HCT116 (cell line): Measurements from ENCODE around the gene HMCES. TPM values are rescaled to one million over a fixed set of nuclear protein-coding genes. Genes with fewer than 3 reads are reported as not detected.

Experiments
- ATAC-seq: fragments of 200-7000 bp; cut with Tn5 transposase; 2 replicates; pipeline ENCODE4 v1.9.1; 2020; ENCODE audit warnings: mild to moderate bottlenecking, moderate library complexity
- BruUV-seq: library from RNA; stranded (reverse); fragments of 400-500 nt; replicated peaks from 2 replicates; lab custom pipeline; 2021; lab: Mats Ljungman, UMichigan
- CTCF ChIA-PET: fragments of 300-600 bp; sonication (Branson Sonifier 250); formaldehyde crosslinking; loops from one replicate; lab custom pipeline; 2021; ENCODE audit warnings: antibody characterized with exemption; lab: Charles Lee
- POLR2A ChIA-PET: fragments of 300-600, 350-600 bp; sonication (Branson Sonifier 250); formaldehyde crosslinking; loops from one replicate; lab custom pipeline; 2021; ENCODE audit warnings: antibody characterized with exemption; lab: Charles Lee
- RAD21 ChIA-PET, 2 experiments: fragments of 300-600 bp; sonication (Branson Sonifier 250); formaldehyde crosslinking; loops; one replicate each; lab custom pipeline; 2023; ENCODE audit warnings: low total read pairs in 2 of 2; ENCODE audit not compliant: uncharacterized antibody in 2 of 2, unreplicated experiment in 2 of 2, low non-redundant PET in 1 of 2; lab: Charles Lee
- DNase-seq: peaks from one replicate; pipeline ENCODE4 v3.0.0-alpha.2; 2010; ENCODE audit warnings: low read depth, low spot score
- H2AFZ ChIP-seq: fragments of 200-600 bp; shearing (Covaris generic), sonication (generic); 2 replicates; pipeline ENCODE4 v1.6.1; 2017; ENCODE audit warnings: low read depth, mixed run types, mixed read lengths, antibody characterized with exemption, low read length; ENCODE audit not compliant: poor library complexity, severe bottlenecking
- H3K27ac ChIP-seq: 2 replicates; pipeline ENCODE4 v1.5.1; 2012; ENCODE audit warnings: low read depth, low read length
- H3K27me3 ChIP-seq: fragments of 200-600 bp; sonication (generic); 2 replicates; pipeline ENCODE4 v1.6.1; 2016; ENCODE audit warnings: mixed run types, low read length, mixed read lengths; ENCODE audit not compliant: insufficient read depth
- H3K36me3 ChIP-seq, 2 experiments: fragments of 200-500 bp in 1 of 2; fragments of 200-600 bp in 1 of 2; sonication (Bioruptor generic) in 1 of 2; sonication (generic) in 1 of 2; 2 replicates each; pipeline versions ENCODE4 v1.5.1 to v1.6.1; 2014 to 2016; ENCODE audit warnings: low read length in 2 of 2, inconsistent platforms in 1 of 2, mixed read lengths in 1 of 2, mixed run types in 1 of 2; ENCODE audit not compliant: insufficient read depth in 2 of 2, control insufficient read depth in 1 of 2
- H3K4me1 ChIP-seq, 2 experiments: fragments of 200-600 bp in 1 of 2; sonication (generic) in 1 of 2; 2 replicates each; pipeline versions ENCODE4 v1.5.1 to v1.6.1; 2012 to 2017; ENCODE audit warnings: low read length in 2 of 2, inconsistent platforms in 1 of 2, mild to moderate bottlenecking in 1 of 2, mixed read lengths in 1 of 2, mixed run types in 1 of 2, moderate library complexity in 1 of 2; ENCODE audit not compliant: insufficient read depth in 2 of 2, control insufficient read depth in 1 of 2
- H3K4me2 ChIP-seq: fragments of 200-600 bp; sonication (generic); 2 replicates; pipeline ENCODE4 v1.6.1; 2017; ENCODE audit warnings: mixed run types, low read length, mixed read lengths
- H3K4me3 ChIP-seq, 2 experiments: fragments of 200-600 bp in 1 of 2; sonication (generic) in 1 of 2; replicated peaks in 1 of 2; 2 replicates each; pipeline ENCODE4 v1.5.1; 2011 to 2016; ENCODE audit warnings: low read length in 2 of 2, control low read depth in 1 of 2, low read depth in 1 of 2, mild to moderate bottlenecking in 1 of 2, mixed read lengths in 1 of 2, mixed run types in 1 of 2
- H3K79me2 ChIP-seq: fragments of 200-600 bp; sonication (generic); 2 replicates; pipeline ENCODE4 v1.6.1; 2017; ENCODE audit warnings: mild to moderate bottlenecking, mixed run types, low read length, moderate library complexity, mixed read lengths; ENCODE audit not compliant: insufficient read depth
- H3K9ac ChIP-seq: fragments of 200-600 bp; sonication (generic); 2 replicates; pipeline ENCODE4 v1.6.1; 2016; ENCODE audit warnings: low read length, mixed read lengths
- H3K9me2 ChIP-seq: fragments of 200-600 bp; sonication (generic), shearing (Covaris generic); 2 replicates; pipeline ENCODE4 v1.6.1; 2017; ENCODE audit warnings: mixed run types, mild to moderate bottlenecking, moderate library complexity; ENCODE audit not compliant: insufficient read depth
- H3K9me3 ChIP-seq, 2 experiments: fragments of 200-500 bp in 1 of 2; fragments of 200-600 bp in 1 of 2; sonication (Bioruptor generic) in 1 of 2; sonication (generic) in 1 of 2; 2 replicates each; pipeline ENCODE4 v1.6.1; 2014 to 2017; ENCODE audit warnings: low read length in 2 of 2, mixed read lengths in 2 of 2, inconsistent platforms in 1 of 2, low read depth in 1 of 2, mild to moderate bottlenecking in 1 of 2, mixed run types in 1 of 2, moderate library complexity in 1 of 2; ENCODE audit not compliant: control insufficient read depth in 1 of 2, insufficient read depth in 1 of 2
- H4K20me1 ChIP-seq: fragments of 200-600 bp; sonication (generic), shearing (Covaris generic); 2 replicates; pipeline ENCODE4 v1.6.1; 2017; ENCODE audit warnings: mixed run types, mild to moderate bottlenecking, moderate library complexity; ENCODE audit not compliant: insufficient read depth
- CBX3 ChIP-seq: IDR thresholded peaks from 2 replicates; pipeline ENCODE4 v1.6.1; 2012; ENCODE audit warnings: low read depth
- EGR1 ChIP-seq: IDR thresholded peaks from 2 replicates; pipeline ENCODE4 v1.6.1; 2012; ENCODE audit warnings: low read depth
- ELF1 ChIP-seq: IDR thresholded peaks from 2 replicates; pipeline ENCODE4 v1.6.1; 2012; ENCODE audit warnings: low read depth, borderline replicate concordance
- EZH2 ChIP-seq: fragments of 200-600 bp; sonication (generic); IDR thresholded peaks from 2 replicates; pipeline ENCODE4 v1.6.1; 2017; ENCODE audit warnings: antibody characterized with exemption, mixed run types
- FOSL1 ChIP-seq: IDR thresholded peaks from 2 replicates; pipeline ENCODE4 v1.6.1; 2012; ENCODE audit warnings: low read depth
- JUND ChIP-seq: IDR thresholded peaks from 2 replicates; pipeline ENCODE4 v1.6.1; 2012
- POLR2A ChIP-seq: IDR thresholded peaks from 2 replicates; pipeline ENCODE4 v1.7.0; 2011; ENCODE audit warnings: borderline replicate concordance; ENCODE audit not compliant: insufficient read depth, insufficient read length; ENCODE audit errors: extremely low read depth
- POLR2AphosphoS5 ChIP-seq: IDR thresholded peaks from 2 replicates; pipeline ENCODE4 v1.6.1; 2011; ENCODE audit warnings: mild to moderate bottlenecking, low read depth, low read length, moderate library complexity
- RAD21 ChIP-seq: IDR thresholded peaks from 2 replicates; pipeline ENCODE4 v1.6.1; 2012; ENCODE audit warnings: low read depth, mild to moderate bottlenecking
- SIN3A ChIP-seq: IDR thresholded peaks from 2 replicates; pipeline ENCODE4 v1.6.1; 2012; ENCODE audit warnings: low read depth
- SP1 ChIP-seq: IDR thresholded peaks from 2 replicates; pipeline ENCODE4 v1.6.1; 2012; ENCODE audit warnings: low read depth
- YY1 ChIP-seq: IDR thresholded peaks from 2 replicates; pipeline ENCODE4 v1.6.1; 2011; ENCODE audit warnings: low read length, low read depth, moderate library complexity, mild to moderate bottlenecking; ENCODE audit not compliant: insufficient replicate concordance; ENCODE audit errors: extremely low read depth
- ZFX ChIP-seq: fragments of 450-650 bp; IDR thresholded peaks from 2 replicates; pipeline ENCODE4 v1.6.1; 2017
- ZNF274 ChIP-seq: fragments of 200-500 bp; sonication (Bioruptor generic); IDR thresholded peaks from 2 replicates; pipeline ENCODE4 v1.6.1; 2014; ENCODE audit warnings: mild to moderate bottlenecking, low read depth, low read length, inconsistent platforms
- intact Hi-C: fragments of 100-400 bp; cut with micrococcal nuclease; formaldehyde crosslinking; loops from 2 replicates; pipeline ENCODE4 v1.10.0; 2022
- total RNA-seq: library from RNA; stranded (reverse); gene quantifications from one replicate; pipeline ENCODE4 v1.2.1, GENCODE V29; 2021; ENCODE audit not compliant: unreplicated experiment
- TF ChIP-seq, protein P1 (sequence below): IDR thresholded peaks from 2 replicates; pipeline ENCODE4 v1.6.1; 2012
- TF ChIP-seq, protein P2 (sequence below), 3 experiments: fragments of 200-600 bp in 1 of 3; sonication (generic) in 1 of 3; IDR thresholded peaks in 2 of 3; conservative IDR thresholded peaks in 1 of 3; 2 replicates each; pipeline ENCODE4 v1.5.1; 2012 to 2017; ENCODE audit warnings: low read depth in 2 of 3, low read length in 2 of 3, antibody characterized with exemption in 1 of 3, borderline replicate concordance in 1 of 3, control low read depth in 1 of 3, mild to moderate bottlenecking in 1 of 3, mixed read lengths in 1 of 3, mixed run types in 1 of 3, moderate library complexity in 1 of 3; ENCODE audit not compliant: insufficient read depth in 1 of 3
- TF ChIP-seq, protein P3 (sequence below): IDR thresholded peaks from 2 replicates; pipeline ENCODE4 v1.6.1; 2012

The HMCES gene
- total RNA-seq, 1 experiment from 2014 or later = 78.9 TPM

DNA sequence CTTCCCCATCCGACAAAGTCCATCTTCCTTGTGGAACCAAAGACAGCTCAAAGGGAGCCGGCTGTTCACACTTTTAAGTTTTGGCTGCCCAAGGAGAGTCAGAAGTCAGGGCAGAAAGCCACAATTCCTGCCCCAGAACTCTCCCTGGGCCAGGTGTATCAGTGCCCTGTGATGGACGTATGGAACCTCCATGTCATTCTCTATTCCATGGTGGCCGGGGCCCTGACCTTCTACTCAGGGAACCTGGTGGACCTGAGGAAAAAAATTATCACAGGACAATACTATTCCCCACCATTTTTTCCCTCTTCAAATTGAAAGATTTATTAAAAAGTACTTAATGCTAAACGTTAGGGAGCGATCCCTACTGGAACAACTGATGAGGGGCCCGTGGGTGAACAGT, 66.6 kb downstream of the HMCES start:
- ChIA-PET RAD21 (no interaction called here), CTCF (no interaction called here)
- Histone ChIP-seq H3K9me2 (no peaks in the 10 kb centered on the region), H3K36me3 (no peaks in the 10 kb centered on the region), H3K9me3 (no peaks in the 10 kb centered on the region), H3K27me3 (no peaks in the 10 kb centered on the region)
- TF ChIP-seq RAD21 (no peak), SIN3A (no peak), CBX3 (no peak), JUND (no peak), ZFX (no peak), EGR1 (no peak), POLR2A (no peak), SP1 (no peak), ZNF274 (no peak), ELF1 (no peak), YY1 (no peak), POLR2AphosphoS5 (no peak), EZH2 (no peak), FOSL1 (no peak)
- TF ChIP-seq, protein P1, sequence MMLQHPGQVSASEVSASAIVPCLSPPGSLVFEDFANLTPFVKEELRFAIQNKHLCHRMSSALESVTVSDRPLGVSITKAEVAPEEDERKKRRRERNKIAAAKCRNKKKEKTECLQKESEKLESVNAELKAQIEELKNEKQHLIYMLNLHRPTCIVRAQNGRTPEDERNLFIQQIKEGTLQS = no peak
- TF ChIP-seq, protein P2, sequence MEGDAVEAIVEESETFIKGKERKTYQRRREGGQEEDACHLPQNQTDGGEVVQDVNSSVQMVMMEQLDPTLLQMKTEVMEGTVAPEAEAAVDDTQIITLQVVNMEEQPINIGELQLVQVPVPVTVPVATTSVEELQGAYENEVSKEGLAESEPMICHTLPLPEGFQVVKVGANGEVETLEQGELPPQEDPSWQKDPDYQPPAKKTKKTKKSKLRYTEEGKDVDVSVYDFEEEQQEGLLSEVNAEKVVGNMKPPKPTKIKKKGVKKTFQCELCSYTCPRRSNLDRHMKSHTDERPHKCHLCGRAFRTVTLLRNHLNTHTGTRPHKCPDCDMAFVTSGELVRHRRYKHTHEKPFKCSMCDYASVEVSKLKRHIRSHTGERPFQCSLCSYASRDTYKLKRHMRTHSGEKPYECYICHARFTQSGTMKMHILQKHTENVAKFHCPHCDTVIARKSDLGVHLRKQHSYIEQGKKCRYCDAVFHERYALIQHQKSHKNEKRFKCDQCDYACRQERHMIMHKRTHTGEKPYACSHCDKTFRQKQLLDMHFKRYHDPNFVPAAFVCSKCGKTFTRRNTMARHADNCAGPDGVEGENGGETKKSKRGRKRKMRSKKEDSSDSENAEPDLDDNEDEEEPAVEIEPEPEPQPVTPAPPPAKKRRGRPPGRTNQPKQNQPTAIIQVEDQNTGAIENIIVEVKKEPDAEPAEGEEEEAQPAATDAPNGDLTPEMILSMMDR (IDR thresholded peaks at IDR 0.05 in 2 of 3, conservative IDR thresholded peaks at IDR 0.05 in 1 of 3; ENCODE audit: borderline replicate concordance in 1 of 3, insufficient read depth in 1 of 3, low read depth in 2 of 3, low read length in 2 of 3) = no peak
- TF ChIP-seq, protein P3, sequence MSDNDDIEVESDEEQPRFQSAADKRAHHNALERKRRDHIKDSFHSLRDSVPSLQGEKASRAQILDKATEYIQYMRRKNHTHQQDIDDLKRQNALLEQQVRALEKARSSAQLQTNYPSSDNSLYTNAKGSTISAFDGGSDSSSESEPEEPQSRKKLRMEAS = no peak
- TF ChIP-seq, all 23 proteins: peak for 0
- Histone ChIP-seq H3K4me2 (no peak overlapping the region), H3K4me3 (no peak overlapping the region), H3K27ac (no peak overlapping the region), H3K79me2 (no peaks in the 10 kb centered on the region), H2AFZ (no peak overlapping the region), H3K9ac (no peak overlapping the region), H3K4me1 (peaks cover 9 to 13% of the 10 kb centered on the region in 2 experiments; a peak in 2 of 4 replicates), H4K20me1 (no peaks in the 10 kb centered on the region)
- intact Hi-C loops = no loop called here
- POLR2A ChIA-PET = no interaction called here
- DNase-seq (no peak), ATAC-seq (no peak)
- no TSS peak for BruUV-seq
